CD4-positive, alpha-beta T cell (primary cell): ENCODE data around the gene KIAA1614. TPM values are rescaled to one million over a fixed set of nuclear protein-coding genes. Genes with fewer than 3 reads are reported as not detected.
"Not testable (repeated sequence)": the region's sequence is repeated elsewhere in the genome, so short reads cannot be mapped to it uniquely, and the experiment has no call there.

Experiments
- ATAC-seq: fragments of 200-7000 bp; cut with Tn5 transposase; one replicate; pipeline ENCODE4 v1.10.0; 2022; ENCODE audit warnings: mild to moderate bottlenecking; ENCODE audit not compliant: poor library complexity
- CTCF ChIA-PET: fragments of 350-600 bp; sonication (Branson Sonifier 250); formaldehyde crosslinking; loops from one replicate; lab custom pipeline; 2021; ENCODE audit warnings: antibody characterized with exemption, inconsistent platforms; lab: Charles Lee
- POLR2A ChIA-PET: fragments of 350-600 bp; sonication (Branson Sonifier 250); formaldehyde crosslinking; loops from one replicate; lab custom pipeline; 2021; ENCODE audit warnings: antibody characterized with exemption, inconsistent platforms; lab: Charles Lee
- DNase-seq, 14 experiments: peaks; one replicate each; pipeline ENCODE4 v3.0.0-alpha.2; 2013 to 2020; ENCODE audit warnings: mixed read lengths in 2 of 14
- H3K27ac ChIP-seq, 2 donors: one replicate each; pipeline versions ENCODE4 v1.5.1 to v1.7.0; 2013; ENCODE audit warnings: low read length in 2 of 2, low read depth in 1 of 2, mild to moderate bottlenecking in 1 of 2
- H3K27me3 ChIP-seq, 2 experiments: 1 replicate in 1 of 2; 2 replicates in 1 of 2; pipeline versions ENCODE4 v1.6.1 to v1.7.0; 2013; ENCODE audit warnings: low read length in 2 of 2, control low read depth in 1 of 2, mild to moderate bottlenecking in 1 of 2, moderate library complexity in 1 of 2; ENCODE audit not compliant: insufficient read depth in 2 of 2, control insufficient read depth in 1 of 2
- H3K36me3 ChIP-seq: one replicate; pipeline ENCODE4 v1.6.1; 2013; ENCODE audit warnings: low read length, control low read depth; ENCODE audit not compliant: insufficient read depth
- H3K4me1 ChIP-seq: one replicate; pipeline ENCODE4 v1.6.1; 2013; ENCODE audit warnings: low read length, control low read depth; ENCODE audit not compliant: insufficient read depth
- H3K4me3 ChIP-seq: one replicate; pipeline ENCODE4 v1.5.1; 2013; ENCODE audit warnings: mild to moderate bottlenecking, low read length, moderate library complexity
- H3K9me3 ChIP-seq, 2 experiments: 1 replicate in 1 of 2; 2 replicates in 1 of 2; pipeline versions ENCODE4 v1.6.1 to v1.7.0; 2013; ENCODE audit warnings: low read length in 2 of 2, mild to moderate bottlenecking in 2 of 2, control low read depth in 1 of 2, moderate library complexity in 1 of 2; ENCODE audit not compliant: control insufficient read depth in 1 of 2, insufficient read depth in 1 of 2
- H3K27ac Mint-ChIP-seq: one replicate; pipeline ENCODE4 v1.8.0; 2020; ENCODE audit warnings: mixed read lengths
- H3K27me3 Mint-ChIP-seq: one replicate; pipeline ENCODE4 v1.8.0; 2021; ENCODE audit warnings: mixed read lengths
- H3K36me3 Mint-ChIP-seq: one replicate; pipeline ENCODE4 v1.8.0; 2021; ENCODE audit warnings: low read depth, mixed read lengths
- H3K4me1 Mint-ChIP-seq: one replicate; pipeline ENCODE4 v1.8.0; 2021; ENCODE audit warnings: low read depth, mixed read lengths
- H3K4me3 Mint-ChIP-seq: one replicate; pipeline ENCODE4 v1.8.0; 2020; ENCODE audit warnings: mild to moderate bottlenecking, mixed read lengths
- H3K9me3 Mint-ChIP-seq: one replicate; pipeline ENCODE4 v1.8.0; 2020; ENCODE audit warnings: mixed read lengths
- intact Hi-C, 2 experiments: fragments of 100-400 bp; cut with DNase I in 1 of 2; cut with micrococcal nuclease in 1 of 2; formaldehyde crosslinking; loops; one replicate each; pipeline versions ENCODE4 v1.15.1 to v1.9.0; 2023 to 2025; cut with DNase I, micrococcal nuclease
- total RNA-seq, 174 experiments: library from RNA in 2 of 174; stranded (reverse) in 2 of 174; gene quantifications; one replicate each; pipeline ENCODE4 v1.2.3 and lab custom pipeline; 2021 to 2026
- TF ChIP-seq, protein P1 (sequence below): fragments of 200-600 bp; IDR thresholded peaks from one replicate; pipeline ENCODE4 v1.8.0; 2022; ENCODE audit warnings: antibody characterized with exemption, mild to moderate bottlenecking

The KIAA1614 gene
- total RNA-seq, 2 experiments from 2014 or later, result 0.14 to 0.20 TPM

DNA sequence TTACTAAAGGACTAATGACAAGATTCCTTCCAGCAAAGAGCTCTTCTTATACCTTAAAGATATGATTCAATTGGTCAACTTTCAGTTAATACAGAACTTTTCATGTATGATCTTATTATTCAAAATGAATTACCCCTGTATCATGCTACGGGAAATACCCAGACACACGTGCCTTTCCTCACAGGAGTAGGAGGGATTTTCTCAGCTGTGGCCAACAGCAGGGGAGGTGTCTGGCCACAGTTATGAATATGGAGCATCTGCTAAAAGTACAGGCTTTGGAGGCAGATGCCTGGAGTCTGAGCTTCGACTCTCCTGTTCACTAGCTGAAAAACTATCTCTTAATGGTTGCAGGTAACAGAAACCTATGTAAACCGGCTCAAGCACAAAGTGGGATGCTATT lies 53.6 kb downstream of the KIAA1614 start:
- H3K27ac Mint-ChIP-seq, result no peak overlapping the region
- Histone ChIP-seq H3K27me3 (no peaks in the 10 kb centered on the region), H3K4me3 (no peak overlapping the region), H3K4me1 (no peaks in the 10 kb centered on the region), H3K27ac (no peak overlapping the region), H3K9me3 (no peaks in the 10 kb centered on the region), H3K36me3 (peaks cover 28% of the 10 kb centered on the region)
- CTCF ChIA-PET, result no interaction called here
- H3K9me3 Mint-ChIP-seq, result no peaks in the 10 kb centered on the region
- TF ChIP-seq, protein P1, sequence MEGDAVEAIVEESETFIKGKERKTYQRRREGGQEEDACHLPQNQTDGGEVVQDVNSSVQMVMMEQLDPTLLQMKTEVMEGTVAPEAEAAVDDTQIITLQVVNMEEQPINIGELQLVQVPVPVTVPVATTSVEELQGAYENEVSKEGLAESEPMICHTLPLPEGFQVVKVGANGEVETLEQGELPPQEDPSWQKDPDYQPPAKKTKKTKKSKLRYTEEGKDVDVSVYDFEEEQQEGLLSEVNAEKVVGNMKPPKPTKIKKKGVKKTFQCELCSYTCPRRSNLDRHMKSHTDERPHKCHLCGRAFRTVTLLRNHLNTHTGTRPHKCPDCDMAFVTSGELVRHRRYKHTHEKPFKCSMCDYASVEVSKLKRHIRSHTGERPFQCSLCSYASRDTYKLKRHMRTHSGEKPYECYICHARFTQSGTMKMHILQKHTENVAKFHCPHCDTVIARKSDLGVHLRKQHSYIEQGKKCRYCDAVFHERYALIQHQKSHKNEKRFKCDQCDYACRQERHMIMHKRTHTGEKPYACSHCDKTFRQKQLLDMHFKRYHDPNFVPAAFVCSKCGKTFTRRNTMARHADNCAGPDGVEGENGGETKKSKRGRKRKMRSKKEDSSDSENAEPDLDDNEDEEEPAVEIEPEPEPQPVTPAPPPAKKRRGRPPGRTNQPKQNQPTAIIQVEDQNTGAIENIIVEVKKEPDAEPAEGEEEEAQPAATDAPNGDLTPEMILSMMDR, result no peak
- peaks cover 36% of the 10 kb centered on the region for H3K36me3 Mint-ChIP-seq
- DNase-seq (no peak), ATAC-seq (no peak)
- H3K27me3 Mint-ChIP-seq, result no peaks in the 10 kb centered on the region
- H3K4me1 Mint-ChIP-seq, result peaks cover 4% of the 10 kb centered on the region
- H3K4me3 Mint-ChIP-seq, result no peak overlapping the region
- intact Hi-C loops, result no loop called here
- POLR2A ChIA-PET, result no interaction called here

DNA sequence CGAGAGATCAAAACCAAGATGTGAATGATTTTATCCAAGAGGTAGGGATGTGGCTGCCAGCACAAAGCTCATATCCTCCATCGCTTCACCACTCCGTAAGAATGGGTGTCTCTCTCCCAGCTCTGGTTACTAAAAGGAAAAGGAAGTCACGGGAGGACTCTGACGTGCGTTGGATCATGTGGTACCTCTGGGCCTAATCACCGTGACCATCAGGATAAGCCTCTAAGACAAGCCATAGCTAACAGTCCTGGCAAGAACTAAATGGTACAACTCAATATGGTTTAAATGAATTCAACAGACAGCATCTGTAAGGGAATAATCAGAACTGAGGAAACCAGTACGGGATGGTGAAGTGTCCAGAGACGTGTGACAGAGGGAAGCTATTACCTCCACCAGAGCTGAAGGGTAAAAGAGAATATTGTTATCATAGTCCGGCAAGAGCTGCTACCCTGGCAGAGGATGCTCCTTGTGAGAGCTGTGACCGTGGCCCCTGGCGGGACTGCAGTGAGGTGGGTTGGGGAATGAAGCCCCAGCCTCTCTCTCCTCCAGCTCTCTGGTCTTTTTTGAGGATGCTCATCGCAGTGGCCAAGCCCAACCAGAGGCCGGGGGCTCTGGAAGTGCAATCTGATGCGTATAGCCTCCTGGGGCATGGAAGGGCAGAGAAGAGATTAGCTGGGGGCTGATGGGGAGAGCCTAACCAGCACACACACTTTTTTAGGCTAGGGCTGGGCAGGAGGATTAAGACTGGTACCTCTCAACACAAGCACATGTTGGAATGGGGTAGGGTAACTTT lies 54.2 kb downstream of the KIAA1614 start:
- POLR2A ChIA-PET, result no interaction called here
- intact Hi-C loops, result no loop called here
- no peaks in the 10 kb centered on the region for H3K9me3 ChIP-seq
- Mint-ChIP-seq H3K9me3 (no peaks in the 10 kb centered on the region), H3K4me1 (peaks cover 4% of the 10 kb centered on the region), H3K36me3 (peaks cover 43% of the 10 kb centered on the region), H3K27ac (no peak overlapping the region), H3K27me3 (no peaks in the 10 kb centered on the region), H3K4me3 (no peak overlapping the region)
- CTCF ChIA-PET, result no interaction called here
- H3K4me1 ChIP-seq, result no peaks in the 10 kb centered on the region
- no peak overlapping the region for H3K4me3 ChIP-seq
- no peak for ATAC-seq
- peaks cover 27% of the 10 kb centered on the region for H3K36me3 ChIP-seq
- TF ChIP-seq, protein P1, result no peak
- no peak for DNase-seq
- H3K27ac ChIP-seq, result no peak overlapping the region
- no peaks in the 10 kb centered on the region for H3K27me3 ChIP-seq

DNA sequence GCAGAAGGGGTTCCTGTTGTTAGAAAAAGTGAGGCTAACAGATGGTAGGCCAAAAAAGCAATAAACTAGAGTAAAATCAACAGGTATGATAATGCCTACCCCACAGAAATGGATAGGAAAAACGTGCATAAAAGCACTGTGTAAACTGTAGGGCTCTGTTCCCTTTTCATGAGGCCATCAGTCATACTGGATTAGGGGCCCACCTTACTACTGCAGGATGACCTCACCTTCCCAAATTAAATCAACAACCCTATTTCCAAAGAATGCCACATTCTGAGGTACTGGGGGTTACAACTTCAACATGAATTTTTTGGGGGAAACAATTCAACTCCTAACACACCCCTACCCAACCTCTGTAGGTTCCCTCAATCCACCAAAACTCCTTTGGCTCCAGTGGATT lies 54.9 kb downstream of the KIAA1614 start:
- Histone ChIP-seq H3K4me1 (no peaks in the 10 kb centered on the region), H3K4me3 (no peak overlapping the region), H3K27me3 (no peaks in the 10 kb centered on the region), H3K36me3 (peaks cover 29% of the 10 kb centered on the region), H3K9me3 (no peaks in the 10 kb centered on the region), H3K27ac (no peak overlapping the region)
- intact Hi-C loops, result no loop called here
- no peak for ATAC-seq
- Mint-ChIP-seq H3K4me1 (peaks cover 4% of the 10 kb centered on the region), H3K36me3 (peaks cover 49% of the 10 kb centered on the region), H3K27ac (no peak overlapping the region), H3K4me3 (no peak overlapping the region), H3K27me3 (no peaks in the 10 kb centered on the region), H3K9me3 (no peaks in the 10 kb centered on the region)
- no peak for DNase-seq
- POLR2A ChIA-PET, result no interaction called here
- TF ChIP-seq, protein P1, result no peak
- CTCF ChIA-PET, result no interaction called here

DNA sequence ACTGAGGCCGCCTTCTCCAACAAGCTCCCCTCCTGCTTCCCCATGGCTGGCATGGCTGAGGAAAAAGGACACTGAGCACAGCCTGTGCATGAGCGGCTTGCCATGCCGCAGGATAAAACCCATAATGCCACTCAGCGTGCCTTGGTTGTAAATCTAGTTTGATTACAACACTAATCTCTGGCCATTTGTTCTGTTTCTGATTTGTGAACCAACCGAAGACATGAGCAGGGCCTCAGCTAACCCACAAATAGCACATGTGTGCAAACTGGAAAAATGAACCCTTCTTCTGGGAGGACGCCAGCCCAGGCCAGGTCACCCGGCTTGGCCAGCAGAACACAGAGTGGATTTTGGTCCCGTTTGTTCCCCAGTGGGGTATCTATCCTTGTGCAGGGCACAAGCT lies 56.1 kb downstream of the KIAA1614 start:
- ATAC-seq, H3K9me3 Mint-ChIP-seq, H3K4me3 Mint-ChIP-seq, H3K27me3 ChIP-seq, H3K4me1 Mint-ChIP-seq, CTCF ChIA-PET, POLR2A ChIA-PET, H3K27ac ChIP-seq, H3K27me3 Mint-ChIP-seq, H3K4me1 ChIP-seq, H3K4me3 ChIP-seq, H3K9me3 ChIP-seq, DNase-seq, H3K27ac Mint-ChIP-seq: not testable (repeated sequence)
- intact Hi-C loops, result loop anchor here in 1 of 2 experiments (2.0 kb wide), 1 partner anchor 28 kb away; no protein-coding TSS in a partner anchor
- H3K36me3 Mint-ChIP-seq, result peaks cover 62% of the 10 kb centered on the region
- H3K36me3 ChIP-seq, result peaks cover 37% of the 10 kb centered on the region
